ENCODE measurements around the gene PTPRCAP.

- TF ChIP-seq POLR2AphosphoS5 (IDR thresholded peaks at IDR 0.05) (no peak), POLR2A (IDR thresholded peaks at IDR 0.05) (no peak)
Observed at GRCh38 chr11:67468056-67468455, 30.6 kb upstream of the PTPRCAP start.
